Measurements from ENCODE around the gene ROS1.

The ROS1 gene

GRCh38 chr6:117409863-117410262, 15.9 kb downstream of the ROS1 start:
- WGBS, result 77% methylated on average over 3 of the region's 4 CpGs

GRCh38 chr6:117409420-117409819, 16.3 kb downstream of the ROS1 start:
- H4K91ac ChIP-seq (ENCODE audit: low read length), result no peak overlapping the region
- H3K4me3 ChIP-seq (ENCODE audit: insufficient read depth in 1 of 2, low read depth in 1 of 2, low read length in 2 of 2), result no peak overlapping the region
- no peak overlapping the region for H3K14ac ChIP-seq (ENCODE audit: low read length in 2 of 2)
- no peak overlapping the region for H4K8ac ChIP-seq (ENCODE audit: low read length)
- H2BK120ac ChIP-seq (ENCODE audit: low read depth, low read length), result no peak overlapping the region
- no peaks in the 10 kb centered on the region for H3K9me3 ChIP-seq (ENCODE audit: control insufficient read depth, low read length)
- DNase-seq, result no peak
- no peaks in the 10 kb centered on the region for H3K36me3 ChIP-seq (ENCODE audit: control insufficient read depth in 1 of 2, insufficient read depth in 2 of 2, low read depth in 1 of 2, low read length in 2 of 2)
- no peak overlapping the region for H2BK12ac ChIP-seq (ENCODE audit: low read length in 2 of 2)
- H3K79me1 ChIP-seq (replicated peaks; ENCODE audit: low read length, poor library complexity, severe bottlenecking), result no peaks in the 10 kb centered on the region
- no peak overlapping the region for H2AK5ac ChIP-seq (ENCODE audit: low read length, severe bottlenecking)
- no peak overlapping the region for H3K4ac ChIP-seq (ENCODE audit: low read depth in 1 of 2, low read length in 2 of 2)
- no peak overlapping the region for H2AFZ ChIP-seq (ENCODE audit: low read depth, low read length)
- H3K27ac ChIP-seq (ENCODE audit: low read length, poor library complexity, severe bottlenecking), result no peak overlapping the region
- H3K4me1 ChIP-seq (ENCODE audit: control insufficient read depth, insufficient read depth, low read depth, low read length), result no peaks in the 10 kb centered on the region
- WGBS, result 88% methylated on average over 10 of the region's 11 CpGs
- no peak overlapping the region for H3K4me2 ChIP-seq (ENCODE audit: low read length, poor library complexity, severe bottlenecking)
- no peak overlapping the region for H3K23ac ChIP-seq (ENCODE audit: low read length in 2 of 2)
- no peak overlapping the region for H2BK15ac ChIP-seq (ENCODE audit: low read depth, poor library complexity, severe bottlenecking)
- peaks cover 0 to 5% of the 10 kb centered on the region in 2 experiments for H3K27me3 ChIP-seq (ENCODE audit: control insufficient read depth in 1 of 2, insufficient read depth in 1 of 2, low read length in 2 of 2)
- H2BK5ac ChIP-seq (ENCODE audit: low read depth, low read length, poor library complexity, severe bottlenecking), result no peak overlapping the region
- H3K18ac ChIP-seq (ENCODE audit: low read depth in 1 of 2, low read length in 2 of 2), result no peak overlapping the region
- no peak overlapping the region for H3K9ac ChIP-seq (ENCODE audit: low read length)

More at GRCh38 chr6:117409863-117410262, 15.9 kb downstream of the ROS1 start:
- H3K4me2 ChIP-seq (ENCODE audit: low read length, poor library complexity, severe bottlenecking), result no peak overlapping the region
- no peak overlapping the region for H3K18ac ChIP-seq (ENCODE audit: low read depth in 1 of 2, low read length in 2 of 2)
- no peak overlapping the region for H2AK5ac ChIP-seq (ENCODE audit: low read length, severe bottlenecking)
- no peak overlapping the region for H2BK12ac ChIP-seq (ENCODE audit: low read length in 2 of 2)
- no peak overlapping the region for H3K23ac ChIP-seq (ENCODE audit: low read length in 2 of 2)
- no peak overlapping the region for H4K91ac ChIP-seq (ENCODE audit: low read length)
- DNase-seq, result no peak
- no peaks in the 10 kb centered on the region for H3K9me3 ChIP-seq (ENCODE audit: control insufficient read depth, low read length)
- no peak overlapping the region for H3K9ac ChIP-seq (ENCODE audit: low read length)
- no peak overlapping the region for H3K4ac ChIP-seq (ENCODE audit: low read depth in 1 of 2, low read length in 2 of 2)
- no peaks in the 10 kb centered on the region for H3K36me3 ChIP-seq (ENCODE audit: control insufficient read depth in 1 of 2, insufficient read depth in 2 of 2, low read depth in 1 of 2, low read length in 2 of 2)
- H3K79me1 ChIP-seq (replicated peaks; ENCODE audit: low read length, poor library complexity, severe bottlenecking), result no peaks in the 10 kb centered on the region
- no peak overlapping the region for H2BK120ac ChIP-seq (ENCODE audit: low read depth, low read length)
- no peak overlapping the region for H2BK5ac ChIP-seq (ENCODE audit: low read depth, low read length, poor library complexity, severe bottlenecking)
- no peak overlapping the region for H3K4me3 ChIP-seq (ENCODE audit: insufficient read depth in 1 of 2, low read depth in 1 of 2, low read length in 2 of 2)
- no peak overlapping the region for H3K27ac ChIP-seq (ENCODE audit: low read length, poor library complexity, severe bottlenecking)
- H4K8ac ChIP-seq (ENCODE audit: low read length), result no peak overlapping the region
- H2BK15ac ChIP-seq (ENCODE audit: low read depth, poor library complexity, severe bottlenecking), result no peak overlapping the region
- H3K27me3 ChIP-seq (ENCODE audit: control insufficient read depth in 1 of 2, insufficient read depth in 1 of 2, low read length in 2 of 2), result peaks cover 0 to 5% of the 10 kb centered on the region in 2 experiments
- H3K14ac ChIP-seq (ENCODE audit: low read length in 2 of 2), result no peak overlapping the region
- no peak overlapping the region for H2AFZ ChIP-seq (ENCODE audit: low read depth, low read length)
- H3K4me1 ChIP-seq (ENCODE audit: control insufficient read depth, insufficient read depth, low read depth, low read length), result no peaks in the 10 kb centered on the region

DNA sequence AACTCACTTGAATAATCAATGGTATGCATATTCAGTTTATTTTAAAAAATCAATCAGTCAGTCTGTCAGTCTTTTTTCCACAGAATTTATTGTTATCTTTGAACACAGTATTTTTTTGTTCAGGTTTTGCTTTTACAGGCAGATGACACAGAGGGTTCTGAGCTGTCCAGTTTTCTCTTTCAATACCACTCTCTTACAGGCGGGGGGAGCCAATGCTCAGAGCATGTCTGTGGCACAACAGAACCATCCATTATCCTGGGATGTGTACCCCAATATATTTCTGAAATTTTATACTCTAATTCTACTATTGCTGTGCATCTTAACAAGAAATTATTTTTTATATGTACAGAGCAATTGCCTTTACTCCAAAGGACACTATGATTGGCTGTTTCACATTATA, 21.2 kb downstream of the ROS1 start:
- Histone ChIP-seq H2BK12ac (ENCODE audit: low read length in 2 of 2) (no peak overlapping the region), H3K9ac (ENCODE audit: low read length) (no peak overlapping the region)
- no CpG with 5 or more reads among the region's 1 CpG for WGBS

GRCh38 chr6:117401799-117402198, 23.9 kb downstream of the ROS1 start:
- Histone ChIP-seq H3K27me3 (ENCODE audit: control insufficient read depth in 1 of 2, insufficient read depth in 1 of 2, low read length in 2 of 2) (no peaks in the 10 kb centered on the region), H3K9ac (ENCODE audit: low read length) (no peak overlapping the region), H3K4ac (ENCODE audit: low read depth in 1 of 2, low read length in 2 of 2) (no peak overlapping the region), H2BK5ac (ENCODE audit: low read depth, low read length, poor library complexity, severe bottlenecking) (no peak overlapping the region), H4K8ac (ENCODE audit: low read length) (no peak overlapping the region), H3K23ac (ENCODE audit: low read length in 2 of 2) (no peak overlapping the region), H3K36me3 (ENCODE audit: control insufficient read depth in 1 of 2, insufficient read depth in 2 of 2, low read depth in 1 of 2, low read length in 2 of 2) (no peaks in the 10 kb centered on the region), H2BK15ac (ENCODE audit: low read depth, poor library complexity, severe bottlenecking) (no peak overlapping the region), H3K4me2 (ENCODE audit: low read length, poor library complexity, severe bottlenecking) (no peak overlapping the region), H4K91ac (ENCODE audit: low read length) (no peak overlapping the region), H3K4me3 (ENCODE audit: insufficient read depth in 1 of 2, low read depth in 1 of 2, low read length in 2 of 2) (no peak overlapping the region), H3K14ac (ENCODE audit: low read length in 2 of 2) (no peak overlapping the region), H2BK120ac (ENCODE audit: low read depth, low read length) (no peak overlapping the region), H2AK5ac (ENCODE audit: low read length, severe bottlenecking) (no peak overlapping the region), H3K18ac (ENCODE audit: low read depth in 1 of 2, low read length in 2 of 2) (no peak overlapping the region), H3K4me1 (ENCODE audit: control insufficient read depth, insufficient read depth, low read depth, low read length) (no peaks in the 10 kb centered on the region), H2AFZ (ENCODE audit: low read depth, low read length) (no peak overlapping the region), H3K27ac (ENCODE audit: low read length, poor library complexity, severe bottlenecking) (no peak overlapping the region), H3K79me1 (replicated peaks; ENCODE audit: low read length, poor library complexity, severe bottlenecking) (no peaks in the 10 kb centered on the region), H2BK12ac (ENCODE audit: low read length in 2 of 2) (no peak overlapping the region), H3K9me3 (ENCODE audit: control insufficient read depth, low read length) (no peaks in the 10 kb centered on the region)
- 96% methylated on average over 2 of the region's 2 CpGs for WGBS
- no peak for DNase-seq

More for the DNA sequence above, 21.2 kb downstream of the ROS1 start:
- Histone ChIP-seq H2BK15ac (ENCODE audit: low read depth, poor library complexity, severe bottlenecking) (no peak overlapping the region), H2AFZ (ENCODE audit: low read depth, low read length) (no peak overlapping the region), H3K14ac (ENCODE audit: low read length in 2 of 2) (no peak overlapping the region), H3K4me1 (ENCODE audit: control insufficient read depth, insufficient read depth, low read depth, low read length) (no peaks in the 10 kb centered on the region), H3K4ac (ENCODE audit: low read depth in 1 of 2, low read length in 2 of 2) (no peak overlapping the region), H3K79me1 (replicated peaks; ENCODE audit: low read length, poor library complexity, severe bottlenecking) (no peaks in the 10 kb centered on the region), H3K27me3 (ENCODE audit: control insufficient read depth in 1 of 2, insufficient read depth in 1 of 2, low read length in 2 of 2) (no peaks in the 10 kb centered on the region), H3K9me3 (ENCODE audit: control insufficient read depth, low read length) (no peaks in the 10 kb centered on the region), H2AK5ac (ENCODE audit: low read length, severe bottlenecking) (no peak overlapping the region), H3K36me3 (ENCODE audit: control insufficient read depth in 1 of 2, insufficient read depth in 2 of 2, low read depth in 1 of 2, low read length in 2 of 2) (no peaks in the 10 kb centered on the region), H3K23ac (ENCODE audit: low read length in 2 of 2) (no peak overlapping the region), H2BK120ac (ENCODE audit: low read depth, low read length) (no peak overlapping the region), H4K8ac (ENCODE audit: low read length) (no peak overlapping the region), H3K4me2 (ENCODE audit: low read length, poor library complexity, severe bottlenecking) (no peak overlapping the region), H3K4me3 (ENCODE audit: insufficient read depth in 1 of 2, low read depth in 1 of 2, low read length in 2 of 2) (no peak overlapping the region), H3K27ac (ENCODE audit: low read length, poor library complexity, severe bottlenecking) (no peak overlapping the region), H2BK5ac (ENCODE audit: low read depth, low read length, poor library complexity, severe bottlenecking) (no peak overlapping the region), H4K91ac (ENCODE audit: low read length) (no peak overlapping the region), H3K18ac (ENCODE audit: low read depth in 1 of 2, low read length in 2 of 2) (no peak overlapping the region)
- DNase-seq, result peak; percentile 3
